Upper lobe of left lung (tissue), 6 donors: ENCODE measurements around the gene SRCIN1. TPM values are rescaled to one million over a fixed set of nuclear protein-coding genes. Genes with fewer than 3 reads are reported as not detected.

Source experiments
- ATAC-seq, 2 donors: fragments of 200-7000 bp; cut with Tn5 transposase; one replicate each; pipeline ENCODE4 v1.9.1; 2022; ENCODE audit warnings: mild to moderate bottlenecking in 2 of 2, moderate library complexity in 2 of 2; ENCODE audit not compliant: low FRiP score in 2 of 2
- DNase-seq, 2 donors: peaks; one replicate each; pipeline ENCODE4 v3.0.0-alpha.2; 2019 to 2020
- H3K27ac ChIP-seq, 4 donors: fragments of 200-600 bp; sonication (generic); one replicate each; pipeline ENCODE4 v1.5.1; 2016 to 2019
- H3K27me3 ChIP-seq, 4 donors: fragments of 200-600 bp; sonication (generic); one replicate each; pipeline ENCODE4 v1.5.1; 2017 to 2019
- H3K36me3 ChIP-seq, 4 donors: fragments of 200-600 bp; sonication (generic); one replicate each; pipeline ENCODE4 v1.5.1; 2016 to 2019
- H3K4me1 ChIP-seq, 4 donors: fragments of 200-600 bp; sonication (generic); one replicate each; pipeline ENCODE4 v1.5.1; 2018 to 2019
- H3K4me3 ChIP-seq, 4 donors: fragments of 200-600 bp; sonication (generic); one replicate each; pipeline ENCODE4 v1.5.1; 2017 to 2019; ENCODE audit warnings: mild to moderate bottlenecking in 2 of 4, moderate library complexity in 1 of 4
- H3K9me3 ChIP-seq, 4 donors: fragments of 200-600 bp; sonication (generic); one replicate each; pipeline ENCODE4 v1.5.1; 2018 to 2019
- CTCF ChIP-seq, 6 experiments: fragments of 450-650 bp in 4 of 6; fragments of 200-600 bp in 2 of 6; sonication (generic) in 2 of 6; IDR thresholded peaks; one replicate each; pipeline ENCODE4 v1.5.1; 2016 to 2019; ENCODE audit warnings: antibody characterized with exemption in 6 of 6
- EP300 ChIP-seq, 4 donors: sonication (generic); formaldehyde crosslinking; IDR thresholded peaks; one replicate each; pipeline ENCODE4 v1.5.1; 2017; ENCODE audit warnings: antibody characterized with exemption in 4 of 4, control low read depth in 2 of 4
- POLR2A ChIP-seq, 4 donors: fragments of 450-650 bp; IDR thresholded peaks; one replicate each; pipeline ENCODE4 v1.5.1; 2016 to 2017; ENCODE audit warnings: antibody characterized with exemption in 4 of 4, mild to moderate bottlenecking in 2 of 4
- POLR2AphosphoS5 ChIP-seq, 2 donors: sonication (generic); formaldehyde crosslinking; IDR thresholded peaks; one replicate each; pipeline ENCODE4 v1.5.1; 2017; ENCODE audit warnings: antibody characterized with exemption in 2 of 2
- WGBS, 2 donors: methylation state at CpG; one replicate each; pipeline ENCODE4 v1.1.5; 2017 to 2018; 5-methylcytosine and 5-hydroxymethylcytosine counted together
- total RNA-seq, 6 donors: library from RNA; depleted of rRNA in 4 of 6; stranded (reverse); fragments of >200 nt in 4 of 6; gene quantifications; one replicate each; pipeline versions ENCODE4 v1.1.0 to v1.2.1, GENCODE V29; 2016 to 2021
- donor health status: DM: no; HTN: no; CAD: no; lungs with moderate emphysema.
- donor health status: DM: no; HTN: yes; CAD: no; lungs with severe emphysema.

The SRCIN1 gene
- total RNA-seq, 6 donors from 2014 or later: 1.6 to 16.6 (median 5.6) TPM

- Histone ChIP-seq H3K36me3 (no peaks in the 10 kb centered on the region), H3K4me3 (peak overlapping the region in 1 of 4 donors; percentile 1), H3K27me3 (peaks cover 1 to 30% (median 16%) of the 10 kb centered on the region in 4 donors), H3K9me3 (no peaks in the 10 kb centered on the region), H3K4me1 (peaks cover 7 to 12% (median 8%) of the 10 kb centered on the region in 4 donors), H3K27ac (no peak overlapping the region)
- DNase-seq (peak in 1 of 2 donors; percentile 82), ATAC-seq (no peak)
- WGBS, 2 donors: 12 to 15% methylated on average over 10 to 46 of the region's 63 CpGs
- TF ChIP-seq POLR2AphosphoS5 (IDR thresholded peaks at IDR 0.05) (no peak), EP300 (IDR thresholded peaks at IDR 0.05) (no peak), CTCF (IDR thresholded peaks at IDR 0.05) (no peak), POLR2A (IDR thresholded peaks at IDR 0.05) (no peak)
Measured at GRCh38 chr17:38578229-38579082, 27.3 kb downstream of the SRCIN1 start.

- no peaks in the 10 kb centered on the region for H3K9me3 ChIP-seq
- no peak for ATAC-seq
- no peak overlapping the region for H3K4me3 ChIP-seq
- H3K4me1 ChIP-seq: peaks cover 7 to 17% (median 12%) of the 10 kb centered on the region in 4 donors
- H3K36me3 ChIP-seq: no peaks in the 10 kb centered on the region
- 46 to 53% methylated on average over 10 of the region's 12 CpGs for WGBS, 2 donors
- no peak for TF ChIP-seq CTCF (IDR thresholded peaks at IDR 0.05)
- TF ChIP-seq POLR2AphosphoS5 (IDR thresholded peaks at IDR 0.05): no peak
- no peak for TF ChIP-seq EP300 (IDR thresholded peaks at IDR 0.05)
- no peak for TF ChIP-seq POLR2A (IDR thresholded peaks at IDR 0.05)
- H3K27me3 ChIP-seq: peaks cover 1 to 36% (median 19%) of the 10 kb centered on the region in 4 donors
- DNase-seq: no peak
- no peak overlapping the region for H3K27ac ChIP-seq
Measured at GRCh38 chr17:38577645-38578173, 28.0 kb downstream of the SRCIN1 start.

GRCh38 chr17:38577244-38577643 lies 28.5 kb downstream of the SRCIN1 start:
- WGBS, 2 donors: 46 to 68% methylated on average over 3 of the region's 3 CpGs
- no peak for ATAC-seq
- TF ChIP-seq POLR2A (IDR thresholded peaks at IDR 0.05) (no peak), EP300 (IDR thresholded peaks at IDR 0.05) (no peak), POLR2AphosphoS5 (IDR thresholded peaks at IDR 0.05) (no peak), CTCF (IDR thresholded peaks at IDR 0.05) (no peak)

GRCh38 chr17:38575781-38576180 lies 30.0 kb downstream of the SRCIN1 start:
- H3K27ac ChIP-seq: no peak overlapping the region
- ATAC-seq: no peak
- no peak for DNase-seq
- no peaks in the 10 kb centered on the region for H3K9me3 ChIP-seq
- no peak for TF ChIP-seq POLR2A (IDR thresholded peaks at IDR 0.05)
- TF ChIP-seq EP300 (IDR thresholded peaks at IDR 0.05): no peak
- no peak for TF ChIP-seq POLR2AphosphoS5 (IDR thresholded peaks at IDR 0.05)
- TF ChIP-seq CTCF (IDR thresholded peaks at IDR 0.05): no peak
- 37 to 52% methylated on average over 5 of the region's 5 CpGs for WGBS, 2 donors
- no peak overlapping the region for H3K4me3 ChIP-seq
- peaks cover 17 to 31% (median 21%) of the 10 kb centered on the region in 4 donors for H3K4me1 ChIP-seq
- H3K36me3 ChIP-seq: no peaks in the 10 kb centered on the region
- H3K27me3 ChIP-seq: peaks cover 1 to 50% (median 32%) of the 10 kb centered on the region in 4 donors

More at GRCh38 chr17:38577244-38577643, 28.5 kb downstream of the SRCIN1 start:
- no peak overlapping the region for H3K4me3 ChIP-seq
- peaks cover 1 to 40% (median 24%) of the 10 kb centered on the region in 4 donors for H3K27me3 ChIP-seq
- no peak for DNase-seq
- no peak overlapping the region for H3K27ac ChIP-seq
- H3K9me3 ChIP-seq: no peaks in the 10 kb centered on the region
- H3K4me1 ChIP-seq: peaks cover 11 to 22% (median 16%) of the 10 kb centered on the region in 4 donors
- no peaks in the 10 kb centered on the region for H3K36me3 ChIP-seq
